ENCODE data around the gene CCDC6. TPM values are rescaled to one million over a fixed set of nuclear protein-coding genes. Genes with fewer than 3 reads are reported as not detected.
"Not testable (repeated sequence)": the region's sequence is repeated elsewhere in the genome, so short reads cannot be mapped to it uniquely, and the experiment has no call there.

Gene CCDC6
- total and polyA plus RNA-seq, 2 of the 4 experiments (the other 2 are of a cell fraction): 21.8 to 30.8 TPM

DNA sequence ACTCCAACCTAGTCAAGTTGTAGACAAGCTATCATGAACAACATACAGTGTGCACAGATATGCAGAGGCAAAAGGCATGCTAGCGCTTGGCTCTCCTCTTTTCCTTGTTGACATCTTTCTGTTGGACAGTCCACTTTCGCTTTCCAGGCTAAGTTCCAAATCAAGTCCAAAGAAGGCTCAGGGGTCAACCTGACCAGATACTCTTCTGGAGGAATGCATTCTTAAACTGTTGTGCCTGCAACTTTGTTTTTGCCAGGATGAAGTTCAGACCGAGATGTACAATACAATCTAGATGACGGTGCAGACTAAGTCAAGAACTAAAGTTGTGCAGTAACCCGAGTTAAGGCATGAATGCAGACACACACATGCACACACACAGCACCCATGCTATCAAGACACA, 117.4 kb downstream of the CCDC6 start:
- H4K20me1 ChIP-seq (ENCODE audit: insufficient read depth, low read length); H2BK20ac ChIP-seq (ENCODE audit: low read depth, low read length); POLR2A ChIA-PET (ENCODE audit: unreplicated experiment); H2AK5ac ChIP-seq (ENCODE audit: low read depth, low read length); H3K27me3 ChIP-seq (ENCODE audit: control insufficient read depth, insufficient read depth, low read length); H3K14ac ChIP-seq (replicated peaks; ENCODE audit: low read depth, low read length); H3K9me3 ChIP-seq (ENCODE audit: control insufficient read depth, insufficient read depth, low read length); H2BK5ac ChIP-seq (ENCODE audit: low read depth, low read length, poor library complexity, severe bottlenecking); H3K56ac ChIP-seq (ENCODE audit: extremely low read depth, insufficient read depth, low read length); H2BK120ac ChIP-seq (ENCODE audit: low read depth, low read length); DNase-seq; H3K27ac ChIP-seq (ENCODE audit: insufficient read depth, low read length); H3K9ac ChIP-seq (ENCODE audit: low read depth, low read length); intact Hi-C loops (cut with micrococcal nuclease); BruUV-seq (replicated peaks); H2BK15ac ChIP-seq (ENCODE audit: low read depth, low read length); H2AK9ac ChIP-seq (replicated peaks; ENCODE audit: low read depth, low read length, poor library complexity); H3K4me3 ChIP-seq (ENCODE audit: insufficient read depth, low read depth, low read length); H2AFZ ChIP-seq (replicated peaks; ENCODE audit: low read length, poor library complexity); dilution Hi-C loops (cut with HindIII; ENCODE audit: low sequenced_read_pairs, unreplicated experiment); H4K91ac ChIP-seq (ENCODE audit: insufficient read depth, low read depth, low read length); H3K4me1 ChIP-seq (ENCODE audit: control insufficient read depth, insufficient read depth, low read length); H4K5ac ChIP-seq (ENCODE audit: low read depth, low read length); H3K79me1 ChIP-seq (ENCODE audit: low read depth in 1 of 2, low read length in 2 of 2); H3K4me2 ChIP-seq (ENCODE audit: low read depth, low read length); H3K18ac ChIP-seq (ENCODE audit: low read depth, low read length); H4K8ac ChIP-seq (ENCODE audit: low read depth in 2 of 2, low read length in 2 of 2); in situ Hi-C loops (cut with MboI; ENCODE audit: low sequenced_read_pairs); H3K23ac ChIP-seq (ENCODE audit: low read depth, low read length); H3K9me1 ChIP-seq (ENCODE audit: insufficient read depth, low read length); H3K4ac ChIP-seq (ENCODE audit: low read depth, low read length): not testable (repeated sequence)
- peaks cover 17% of the 10 kb centered on the region for H3K36me3 ChIP-seq (ENCODE audit: control insufficient read depth, insufficient read depth, low read length)
- peak; percentile 11; the same call in 1 of the 2 replicates for ATAC-seq (ENCODE audit: low read depth)
- CTCF ChIA-PET: interaction anchor here (1.0 kb wide), 1 partner anchor 149 kb away, joined by 4 read pairs; no protein-coding TSS in a partner anchor
- no CpG with 5 or more reads among the region's 5 CpGs for WGBS, 2 experiments (ENCODE audit: extremely low coverage in 2 of 2, insufficient read length in 1 of 2)

DNA sequence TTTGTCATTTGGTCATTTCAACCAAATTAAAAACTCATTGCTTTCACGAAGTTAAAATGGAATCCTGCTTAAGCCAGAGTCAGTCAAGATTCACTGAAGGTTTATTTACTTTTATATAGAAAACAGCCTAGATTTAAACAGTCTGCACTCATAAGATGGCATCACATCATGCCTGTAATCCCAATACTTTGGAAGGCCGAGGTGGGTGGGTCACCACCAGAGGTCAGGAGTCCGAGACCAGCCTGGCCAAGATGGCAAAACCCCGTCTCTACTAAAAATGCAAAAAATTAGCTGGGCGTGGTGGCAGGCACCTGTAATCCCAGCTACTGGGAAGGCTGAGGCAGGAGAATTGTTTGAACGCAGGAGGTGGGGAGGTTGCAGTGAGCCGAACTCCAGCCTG, 119.3 kb downstream of the CCDC6 start:
- H3K4me2 ChIP-seq (ENCODE audit: low read depth, low read length); H3K4ac ChIP-seq (ENCODE audit: low read depth, low read length); H2BK15ac ChIP-seq (ENCODE audit: low read depth, low read length); BruUV-seq (replicated peaks); CTCF ChIA-PET; H3K9ac ChIP-seq (ENCODE audit: low read depth, low read length); H2BK5ac ChIP-seq (ENCODE audit: low read depth, low read length, poor library complexity, severe bottlenecking); H3K36me3 ChIP-seq (ENCODE audit: control insufficient read depth, insufficient read depth, low read length); H3K9me1 ChIP-seq (ENCODE audit: insufficient read depth, low read length); H3K27ac ChIP-seq (ENCODE audit: insufficient read depth, low read length); ATAC-seq (ENCODE audit: low read depth); H2AK9ac ChIP-seq (replicated peaks; ENCODE audit: low read depth, low read length, poor library complexity); H2BK120ac ChIP-seq (ENCODE audit: low read depth, low read length); H4K20me1 ChIP-seq (ENCODE audit: insufficient read depth, low read length); H3K18ac ChIP-seq (ENCODE audit: low read depth, low read length); POLR2A ChIA-PET (ENCODE audit: unreplicated experiment); H3K4me1 ChIP-seq (ENCODE audit: control insufficient read depth, insufficient read depth, low read length); H4K91ac ChIP-seq (ENCODE audit: insufficient read depth, low read depth, low read length); H3K4me3 ChIP-seq (ENCODE audit: insufficient read depth, low read depth, low read length); H3K79me1 ChIP-seq (ENCODE audit: low read depth in 1 of 2, low read length in 2 of 2); H2AK5ac ChIP-seq (ENCODE audit: low read depth, low read length); H3K56ac ChIP-seq (ENCODE audit: extremely low read depth, insufficient read depth, low read length); H3K9me3 ChIP-seq (ENCODE audit: control insufficient read depth, insufficient read depth, low read length); H2AFZ ChIP-seq (replicated peaks; ENCODE audit: low read length, poor library complexity); H3K14ac ChIP-seq (replicated peaks; ENCODE audit: low read depth, low read length); H2BK20ac ChIP-seq (ENCODE audit: low read depth, low read length); H4K5ac ChIP-seq (ENCODE audit: low read depth, low read length); in situ Hi-C loops (cut with MboI; ENCODE audit: low sequenced_read_pairs); dilution Hi-C loops (cut with HindIII; ENCODE audit: low sequenced_read_pairs, unreplicated experiment); intact Hi-C loops (cut with micrococcal nuclease); H4K8ac ChIP-seq (ENCODE audit: low read depth in 2 of 2, low read length in 2 of 2); DNase-seq; H3K23ac ChIP-seq (ENCODE audit: low read depth, low read length); H3K27me3 ChIP-seq (ENCODE audit: control insufficient read depth, insufficient read depth, low read length): not testable (repeated sequence)
- 90% methylated on average over 2 of the region's 7 CpGs; no CpG with 5 or more reads in 1 of the 2 experiments for WGBS, 2 experiments (ENCODE audit: extremely low coverage in 2 of 2, insufficient read length in 1 of 2)

Data from IMR-90 (cell line).